AG04449 (cell line): ENCODE data around the gene TNFRSF1B.

ENCODE experiments used
- CTCF ChIA-PET: fragments of 350-600 bp; formaldehyde crosslinking; extraction: SDS; loops from one replicate; lab custom pipeline; 2021; ENCODE audit warnings: antibody characterized with exemption; lab: Yijun Ruan, JAX
- POLR2A ChIA-PET: fragments of 400-600, 350-600 bp; formaldehyde crosslinking; extraction: SDS; loops from one replicate; lab custom pipeline; 2020; ENCODE audit warnings: antibody characterized with exemption, inconsistent platforms; lab: Yijun Ruan, JAX
- DNase-seq: peaks from one replicate; pipeline ENCODE4 v3.0.0-alpha.2; 2010; ENCODE audit warnings: low read depth, low spot score
- H3K4me3 ChIP-seq: 2 replicates; pipeline ENCODE4 v1.5.1; 2011; ENCODE audit warnings: low read depth, mild to moderate bottlenecking, control low read depth, low read length
- TF ChIP-seq, protein P1 (sequence below): IDR thresholded peaks from one replicate; pipeline ENCODE4 v1.5.1; 2011; ENCODE audit warnings: mild to moderate bottlenecking, moderate library complexity, low read length, control low read depth, inconsistent platforms; ENCODE audit not compliant: insufficient read depth; ENCODE audit errors: missing control alignments

TNFRSF1B gene

GRCh38 chr1:12140515-12141162 is 26.2 kb upstream of the TNFRSF1B start:
- DNase-seq, result no peak
- CTCF ChIA-PET, result interaction anchor here (1.0 to 4.6 kb wide), 2 partner anchors 15 to 68 kb away, joined by 3 to 61 read pairs; no protein-coding TSS in a partner anchor
- H3K4me3 ChIP-seq, result no peak overlapping the region
- TF ChIP-seq, protein P1, sequence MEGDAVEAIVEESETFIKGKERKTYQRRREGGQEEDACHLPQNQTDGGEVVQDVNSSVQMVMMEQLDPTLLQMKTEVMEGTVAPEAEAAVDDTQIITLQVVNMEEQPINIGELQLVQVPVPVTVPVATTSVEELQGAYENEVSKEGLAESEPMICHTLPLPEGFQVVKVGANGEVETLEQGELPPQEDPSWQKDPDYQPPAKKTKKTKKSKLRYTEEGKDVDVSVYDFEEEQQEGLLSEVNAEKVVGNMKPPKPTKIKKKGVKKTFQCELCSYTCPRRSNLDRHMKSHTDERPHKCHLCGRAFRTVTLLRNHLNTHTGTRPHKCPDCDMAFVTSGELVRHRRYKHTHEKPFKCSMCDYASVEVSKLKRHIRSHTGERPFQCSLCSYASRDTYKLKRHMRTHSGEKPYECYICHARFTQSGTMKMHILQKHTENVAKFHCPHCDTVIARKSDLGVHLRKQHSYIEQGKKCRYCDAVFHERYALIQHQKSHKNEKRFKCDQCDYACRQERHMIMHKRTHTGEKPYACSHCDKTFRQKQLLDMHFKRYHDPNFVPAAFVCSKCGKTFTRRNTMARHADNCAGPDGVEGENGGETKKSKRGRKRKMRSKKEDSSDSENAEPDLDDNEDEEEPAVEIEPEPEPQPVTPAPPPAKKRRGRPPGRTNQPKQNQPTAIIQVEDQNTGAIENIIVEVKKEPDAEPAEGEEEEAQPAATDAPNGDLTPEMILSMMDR, result no peak
- POLR2A ChIA-PET, result no interaction called here

DNA sequence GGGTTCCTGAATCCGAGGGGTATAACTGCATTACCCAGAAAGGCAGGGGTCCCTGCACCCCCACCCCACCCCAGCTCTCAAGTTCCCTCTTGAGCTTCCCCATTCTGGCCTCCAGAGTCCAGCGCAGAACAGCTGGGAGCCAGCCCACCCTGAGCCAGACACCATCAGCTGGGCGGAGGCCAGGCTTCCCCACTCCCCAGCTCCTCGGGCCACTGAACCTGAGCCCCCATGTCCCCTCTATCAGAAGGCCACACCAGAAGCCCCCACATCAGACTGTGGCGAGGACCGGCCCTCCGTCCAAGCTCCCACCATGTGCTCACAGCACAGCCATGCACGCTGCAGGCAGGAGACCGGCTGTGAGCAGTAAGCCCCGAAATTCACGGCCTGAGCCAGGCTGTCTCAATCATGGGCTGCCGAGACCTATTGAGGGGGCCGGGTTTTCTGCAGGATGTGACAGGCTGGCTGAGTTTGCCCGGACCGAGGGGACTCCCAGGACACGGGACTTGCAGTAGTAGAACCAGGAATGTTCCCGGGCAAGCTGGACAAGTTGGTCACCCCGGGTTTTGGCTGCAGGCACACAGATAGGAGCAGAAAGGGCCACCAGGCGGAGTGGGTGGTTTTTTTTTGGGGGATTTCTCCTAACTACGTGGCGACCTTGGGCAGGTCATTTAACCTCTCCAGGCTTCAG is 25.5 kb upstream of the TNFRSF1B start:
- CTCF ChIA-PET, result interaction anchor here (1.0 to 4.6 kb wide), 3 partner anchors 16 to 67 kb away, joined by 3 to 61 read pairs (median 5); no protein-coding TSS in a partner anchor
- no peak overlapping the region for H3K4me3 ChIP-seq
- DNase-seq, result no peak
- POLR2A ChIA-PET, result no interaction called here
- TF ChIP-seq, protein P1, result no peak

DNA sequence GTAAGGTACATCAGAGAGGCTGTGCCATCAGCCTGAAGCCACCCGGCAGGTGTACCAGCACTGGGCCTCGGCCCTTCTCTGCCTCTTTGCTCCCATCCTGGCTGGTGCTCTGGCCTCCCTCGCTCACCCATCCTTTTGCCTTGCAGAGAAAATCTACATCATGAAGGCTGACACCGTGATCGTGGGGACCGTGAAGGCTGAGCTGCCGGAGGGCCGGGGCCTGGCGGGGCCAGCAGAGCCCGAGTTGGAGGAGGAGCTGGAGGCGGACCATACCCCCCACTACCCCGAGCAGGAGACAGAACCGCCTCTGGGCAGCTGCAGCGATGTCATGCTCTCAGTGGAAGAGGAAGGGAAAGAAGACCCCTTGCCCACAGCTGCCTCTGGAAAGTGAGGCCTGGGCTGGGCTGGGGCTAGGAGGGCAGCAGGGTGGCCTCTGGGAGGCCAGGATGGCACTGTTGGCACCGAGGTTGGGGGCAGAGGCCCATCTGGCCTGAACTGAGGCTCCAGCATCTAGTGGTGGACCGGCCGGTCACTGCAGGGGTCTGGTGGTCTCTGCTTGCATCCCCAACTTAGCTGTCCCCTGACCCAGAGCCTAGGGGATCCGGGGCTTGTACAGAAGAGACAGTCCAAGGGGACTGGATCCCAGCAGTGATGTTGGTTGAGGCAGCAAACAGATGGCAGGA is 24.5 kb upstream of the TNFRSF1B start:
- TF ChIP-seq, protein P1, result no peak
- no peak for DNase-seq
- H3K4me3 ChIP-seq, result no peak overlapping the region
- ChIA-PET CTCF (interaction anchor here (1.0 kb wide), 1 partner anchor 17 kb away, joined by 5 read pairs; no protein-coding TSS in a partner anchor), POLR2A (no interaction called here)

GRCh38 chr1:12142891-12143630 is 23.7 kb upstream of the TNFRSF1B start:
- ChIA-PET POLR2A (no interaction called here), CTCF (interaction anchor here (1.6 kb wide), 1 partner anchor 19 kb away, joined by 7 read pairs; no protein-coding TSS in a partner anchor)
- no peak overlapping the region for H3K4me3 ChIP-seq
- TF ChIP-seq, protein P1, result no peak
- no peak for DNase-seq

DNA sequence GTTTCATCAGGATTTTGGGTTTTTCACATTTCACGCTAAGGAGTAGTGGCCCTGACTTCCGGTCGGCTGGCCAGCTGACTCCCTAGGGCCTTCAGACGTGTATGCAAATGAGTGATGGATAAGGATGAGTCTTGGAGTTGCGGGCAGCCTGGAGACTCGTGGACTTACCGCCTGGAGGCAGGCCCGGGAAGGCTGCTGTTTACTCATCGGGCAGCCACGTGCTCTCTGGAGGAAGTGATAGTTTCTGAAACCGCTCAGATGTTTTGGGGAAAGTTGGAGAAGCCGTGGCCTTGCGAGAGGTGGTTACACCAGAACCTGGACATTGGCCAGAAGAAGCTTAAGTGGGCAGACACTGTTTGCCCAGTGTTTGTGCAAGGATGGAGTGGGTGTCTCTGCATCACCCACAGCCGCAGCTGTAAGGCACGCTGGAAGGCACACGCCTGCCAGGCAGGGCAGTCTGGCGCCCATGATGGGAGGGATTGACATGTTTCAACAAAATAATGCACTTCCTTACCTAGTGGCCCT is 23.1 kb upstream of the TNFRSF1B start:
- CTCF ChIA-PET, result interaction anchor here (1.6 kb wide), 1 partner anchor 19 kb away, joined by 7 read pairs; no protein-coding TSS in a partner anchor
- POLR2A ChIA-PET, result no interaction called here

More for the DNA sequence above, 23.1 kb upstream of the TNFRSF1B start:
- TF ChIP-seq, protein P1, result peak; percentile 4
- DNase-seq, result peak; percentile 77
- no peak overlapping the region for H3K4me3 ChIP-seq
